RKO (cell line): ENCODE measurements around the gene BIRC7.
"Not testable (repeated sequence)": the region's sequence is repeated elsewhere in the genome, so short reads cannot be mapped to it uniquely, and the experiment has no call there.

Experiments used
- DNase-seq: peaks from one replicate; pipeline ENCODE4 v3.0.0-alpha.2; 2016; ENCODE audit warnings: low spot score

Gene BIRC7

DNA sequence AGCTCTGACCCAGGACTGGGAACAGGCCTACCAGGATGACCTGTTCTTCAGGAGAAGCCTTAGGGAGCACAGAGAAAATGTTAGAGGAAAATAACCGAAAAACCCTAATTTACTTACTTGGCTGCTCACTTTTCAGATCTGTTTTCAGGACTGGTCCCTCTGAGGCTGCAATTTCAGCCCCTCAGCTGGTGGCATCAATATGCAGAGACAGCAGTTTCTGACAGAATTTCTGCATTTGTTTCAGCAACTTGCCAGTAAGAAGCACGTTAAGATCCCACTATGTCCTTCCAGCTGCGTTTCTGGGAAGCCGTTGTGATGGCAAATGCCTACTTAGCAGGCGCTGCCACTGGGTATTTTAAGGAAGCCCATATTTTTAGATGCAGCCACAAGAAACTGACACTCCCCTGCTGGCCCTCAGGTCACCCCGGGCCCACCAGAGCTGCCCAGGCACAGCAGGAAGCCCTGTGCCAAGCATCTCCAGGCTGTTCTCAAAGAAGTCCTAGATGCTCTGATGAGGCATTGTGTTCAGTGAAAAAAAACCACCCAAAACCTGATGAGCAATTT is 27.3 kb upstream of the BIRC7 start:
- no peak for DNase-seq

DNA sequence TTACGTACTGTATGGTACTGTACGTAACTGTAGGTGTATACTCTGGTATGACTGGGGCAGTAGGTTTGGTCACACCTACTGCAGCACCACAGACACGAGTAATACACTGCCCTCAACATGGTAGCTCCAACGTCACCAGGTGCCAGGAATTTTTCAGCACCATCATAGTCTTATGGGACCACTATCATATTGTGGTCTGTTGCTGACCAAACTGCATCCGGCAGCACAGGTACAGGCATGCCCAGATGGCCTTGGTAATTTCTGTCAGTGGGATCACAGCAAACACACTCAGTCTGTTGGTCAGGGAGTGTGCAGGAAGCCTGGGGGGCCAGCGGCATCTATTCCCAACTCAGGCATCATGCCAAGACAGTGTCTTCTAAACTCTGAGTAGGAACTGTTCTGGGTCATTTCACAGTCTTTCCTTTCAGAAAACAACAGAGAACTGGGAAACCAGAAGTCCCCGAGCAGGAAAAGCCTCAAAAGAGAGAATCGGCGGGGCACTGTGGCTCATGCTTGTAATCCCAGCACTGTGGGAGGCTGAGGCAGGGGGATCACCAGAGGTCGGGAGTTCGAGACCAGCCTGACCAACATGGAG is 25.6 kb upstream of the BIRC7 start:
- no peak for DNase-seq

DNA sequence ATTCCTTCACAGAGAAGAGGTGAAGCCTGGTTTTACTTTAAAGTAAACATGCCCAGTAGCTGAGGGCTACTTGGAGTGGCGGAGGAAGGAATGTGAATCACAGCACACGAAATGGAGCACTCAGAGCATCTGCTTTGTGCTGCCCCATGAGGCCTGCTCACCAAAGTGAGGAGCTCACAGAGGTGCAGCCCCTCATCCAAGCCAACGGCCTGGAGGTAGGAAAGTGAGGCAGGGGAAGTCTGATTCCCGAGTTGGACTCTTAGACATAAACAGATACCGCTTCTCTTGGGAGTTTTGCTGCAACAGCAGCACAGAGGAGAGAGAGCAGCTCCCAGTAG is 23.3 kb upstream of the BIRC7 start:
- DNase-seq, result no peak

DNA sequence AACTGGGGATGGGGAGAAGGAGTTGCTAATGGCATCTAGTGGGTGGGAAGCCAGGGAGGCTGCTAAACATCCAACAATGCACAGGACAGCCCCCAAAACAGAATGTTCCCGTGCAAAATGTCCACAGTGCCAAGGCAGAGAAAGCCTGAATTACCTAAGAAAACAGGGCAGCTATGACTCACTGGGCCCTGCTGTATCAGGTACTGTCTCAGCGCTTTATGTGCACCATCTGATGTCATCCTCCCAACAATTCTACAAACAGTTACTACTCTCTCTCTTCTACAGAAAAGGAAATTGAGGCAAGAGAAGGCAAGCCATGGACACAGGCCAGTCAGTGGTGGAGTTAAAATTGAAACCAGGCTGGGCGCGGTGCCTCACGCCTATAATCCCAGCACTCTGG is 22.9 kb upstream of the BIRC7 start:
- no peak for DNase-seq

DNA sequence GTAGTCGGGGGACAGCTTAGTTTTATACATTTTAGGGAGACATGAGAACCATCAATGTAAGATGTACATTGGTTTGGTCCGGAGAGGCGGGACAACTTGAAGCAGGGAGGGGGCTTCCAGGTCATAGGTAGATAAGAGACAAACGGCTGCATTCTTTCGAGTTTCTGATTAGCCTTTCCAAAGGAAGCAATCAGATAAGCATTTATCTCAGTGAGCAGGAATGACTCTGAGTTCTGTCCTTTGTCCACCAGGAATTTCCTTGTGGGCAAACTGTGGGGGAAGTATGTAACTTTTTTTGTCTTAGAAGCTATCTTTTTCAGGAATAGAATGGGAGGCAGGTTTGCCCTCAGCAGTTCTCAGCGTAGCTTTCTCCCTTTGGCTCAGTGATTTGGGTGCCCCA is 21.2 kb upstream of the BIRC7 start:
- DNase-seq, result no peak

DNA sequence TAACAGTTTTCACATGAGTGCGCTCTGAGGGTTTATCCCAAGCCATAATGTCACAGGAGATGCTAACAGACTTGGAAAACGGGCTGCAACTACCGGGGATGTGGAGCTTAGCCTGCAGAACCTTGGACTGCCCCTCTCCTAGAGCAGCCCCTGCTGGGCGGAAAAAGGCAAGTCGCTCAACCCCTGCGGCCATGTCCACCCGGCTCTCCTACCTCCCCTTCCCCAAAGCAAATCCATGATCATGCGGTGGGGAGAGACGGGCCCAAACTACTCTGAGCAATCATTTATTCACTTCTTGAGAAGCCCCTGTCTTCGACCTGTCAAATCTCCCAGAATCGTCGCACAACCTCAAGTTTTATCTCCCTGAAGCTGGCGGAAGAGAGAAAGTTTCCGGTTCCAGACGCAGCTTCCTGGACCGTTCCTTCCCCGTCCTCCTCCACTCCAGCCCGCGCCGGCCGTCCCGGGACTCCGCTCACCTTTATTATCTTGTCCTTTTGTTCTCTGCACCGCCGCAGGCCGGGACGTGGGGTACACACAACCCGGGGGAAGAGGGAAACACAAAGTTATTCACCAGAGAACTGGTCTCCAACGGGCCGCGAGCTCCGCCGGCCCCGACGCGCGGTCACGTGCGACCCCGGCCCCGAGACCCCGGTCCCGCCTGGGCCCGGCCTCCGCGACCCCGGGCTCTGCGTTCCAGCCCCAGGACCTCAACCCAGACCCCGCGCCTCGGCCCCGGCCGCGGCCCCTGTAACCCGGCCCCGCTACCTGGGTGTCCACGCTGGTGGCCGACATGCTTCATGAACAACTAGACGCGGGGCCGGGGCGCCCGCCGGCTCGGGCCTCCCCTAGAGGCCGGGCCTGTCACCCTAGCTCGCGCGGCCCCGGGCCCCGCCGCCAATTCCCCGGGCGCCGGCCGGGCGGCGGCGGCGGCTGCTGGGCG is 20.3 kb upstream of the BIRC7 start:
- peak; percentile 84 for DNase-seq

DNA sequence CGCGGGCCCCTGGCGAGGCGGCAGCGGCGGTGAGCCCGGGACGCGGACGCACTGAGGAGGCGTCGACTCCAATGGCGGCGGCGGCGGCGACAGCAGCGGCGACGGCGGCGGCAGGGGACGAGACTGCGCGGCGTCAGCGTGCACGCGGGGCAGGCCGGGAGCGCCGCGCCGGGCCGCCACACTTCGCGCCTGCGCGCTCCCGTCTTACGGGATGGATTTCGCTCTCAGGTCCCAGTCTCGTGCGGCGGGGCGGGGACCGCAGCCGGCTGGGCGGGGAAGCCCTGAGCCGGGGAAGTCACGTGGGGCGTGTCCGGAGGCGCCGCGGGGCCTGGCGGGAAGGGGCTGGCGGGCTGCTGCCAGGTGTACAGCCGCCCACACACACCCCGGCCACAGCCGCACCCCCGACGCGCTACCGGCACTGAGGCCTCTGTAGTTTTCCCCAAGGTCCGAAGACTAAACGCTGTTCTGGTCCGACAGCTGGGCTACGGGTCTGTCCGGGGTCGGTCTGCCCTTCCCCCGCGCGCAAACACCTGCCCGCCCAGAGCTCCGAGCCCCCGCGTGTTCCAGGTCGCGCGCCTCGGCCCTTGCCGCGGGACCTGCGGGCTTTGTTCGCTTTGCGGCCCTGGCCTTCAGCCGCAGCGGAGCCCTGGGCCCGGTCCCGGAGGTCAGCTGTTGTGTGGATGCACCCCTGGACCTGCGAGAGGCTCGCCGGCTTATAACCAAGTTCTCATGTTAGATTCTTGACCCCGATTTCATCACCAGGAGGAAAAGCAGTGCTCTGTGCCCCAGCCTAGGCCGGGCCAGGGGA is 19.5 kb upstream of the BIRC7 start, which contains the start of gene YTHDF1:
Gene YTHDF1 (minus strand): TSS at position 91 of the 808 bp plus-strand sequence. CDS start 239 bp downstream, outside the sequence.
- peak; percentile 98 for DNase-seq

DNA sequence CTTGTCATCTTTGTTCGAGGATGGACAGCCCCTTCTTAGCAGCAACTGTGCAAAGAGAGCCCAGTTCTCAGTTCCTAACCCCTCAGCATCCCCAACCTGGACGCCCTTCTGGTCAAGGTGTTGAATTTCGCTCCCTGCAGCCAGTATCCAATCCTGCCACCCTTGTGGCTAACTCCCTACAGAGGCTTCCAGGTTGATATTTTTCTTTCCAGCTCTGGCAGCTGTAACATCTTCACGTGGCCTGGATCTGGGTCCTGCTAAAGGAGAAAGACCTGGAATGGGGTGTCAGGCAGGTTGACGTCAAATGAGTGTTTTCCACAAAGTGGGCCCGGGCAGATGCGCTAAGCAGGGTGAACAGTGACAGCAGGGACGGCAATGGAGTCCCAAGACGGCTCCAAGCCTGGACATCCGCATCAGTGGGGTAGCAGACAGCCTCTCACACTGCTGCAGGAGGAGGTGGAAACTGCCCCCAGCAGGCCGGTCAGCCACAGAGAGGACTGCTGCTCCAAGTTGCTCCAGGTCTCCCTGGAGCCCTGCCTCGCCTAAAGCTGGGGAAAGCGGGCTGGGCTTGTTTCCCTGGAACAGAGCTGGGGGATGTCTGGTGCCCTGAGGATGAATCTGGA is 18.7 kb upstream of the BIRC7 start:
- no peak for DNase-seq

DNA sequence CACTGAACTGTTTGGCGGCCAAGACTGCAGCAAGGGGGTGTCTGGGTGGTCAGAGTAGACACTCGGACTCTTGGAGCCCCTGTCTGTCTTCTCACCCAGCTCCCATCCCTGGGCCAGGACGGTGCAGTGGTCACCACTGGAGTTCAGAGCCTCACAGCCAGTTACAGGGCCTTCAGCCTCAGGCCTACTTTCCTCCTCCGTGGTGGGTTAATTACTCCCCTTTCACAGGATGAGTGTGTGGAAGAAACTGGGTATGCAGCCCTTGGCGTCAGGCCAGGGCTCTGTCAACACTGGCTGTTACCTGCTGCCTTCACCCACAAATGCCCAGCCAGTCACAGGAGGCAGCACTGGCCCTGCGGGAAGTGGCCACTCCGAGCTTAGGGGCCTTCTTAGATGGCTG is 18.0 kb upstream of the BIRC7 start:
- DNase-seq, result no peak

DNA sequence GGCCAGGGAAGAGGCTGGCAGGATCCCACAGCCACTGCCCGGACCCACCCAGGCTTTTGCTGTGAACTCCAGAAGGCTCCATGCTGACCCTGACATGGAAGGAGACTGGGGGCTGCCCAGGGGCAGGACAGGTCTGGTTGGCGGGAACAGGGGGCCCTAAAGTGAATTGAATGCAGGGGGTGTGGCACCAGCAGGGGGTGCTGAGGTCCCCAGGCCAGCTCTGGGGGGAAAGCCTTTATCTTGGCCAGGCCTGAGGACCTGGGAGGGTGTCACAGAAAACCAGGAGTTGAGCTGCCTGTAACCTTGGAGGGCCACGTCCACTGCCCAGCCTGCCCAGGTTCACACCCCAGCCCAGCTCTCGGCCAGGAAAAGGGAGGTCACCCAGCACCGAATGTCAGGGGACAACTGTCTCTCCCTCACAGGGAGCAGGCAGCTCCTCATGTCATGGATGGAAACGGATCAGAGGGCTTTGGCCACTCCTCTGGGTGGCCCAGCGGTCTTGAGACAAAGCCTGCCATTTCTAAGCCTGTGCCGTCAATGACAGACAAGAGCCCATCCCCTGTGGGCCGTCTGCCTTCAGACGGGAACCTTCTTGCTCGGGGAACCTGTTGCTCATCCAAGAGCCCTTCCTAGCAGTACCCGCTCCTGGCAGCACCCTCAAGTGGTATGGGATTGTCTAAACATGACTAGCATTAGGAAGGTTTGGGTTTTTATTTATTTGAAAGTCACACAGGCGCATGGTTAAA is 16.8 kb upstream of the BIRC7 start:
- no peak for DNase-seq

DNA sequence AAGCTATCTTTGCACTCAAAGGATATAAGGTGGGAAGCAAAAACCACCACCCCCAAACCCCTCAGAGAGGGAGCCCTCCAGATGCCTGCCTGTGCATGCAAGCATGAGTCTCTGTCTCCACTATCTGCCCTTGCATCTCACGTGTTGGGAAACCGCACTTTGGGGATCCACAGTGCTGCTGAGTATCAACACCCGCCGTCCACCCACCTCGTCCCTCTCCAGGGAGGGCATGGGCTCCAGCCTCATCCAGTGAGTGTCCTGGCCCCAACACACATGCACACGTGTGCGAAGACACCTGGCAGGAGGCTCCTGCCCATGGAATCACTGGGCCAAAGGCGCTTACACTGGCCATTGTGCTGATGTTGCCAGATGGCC is 16.3 kb upstream of the BIRC7 start:
- DNase-seq, result no peak

DNA sequence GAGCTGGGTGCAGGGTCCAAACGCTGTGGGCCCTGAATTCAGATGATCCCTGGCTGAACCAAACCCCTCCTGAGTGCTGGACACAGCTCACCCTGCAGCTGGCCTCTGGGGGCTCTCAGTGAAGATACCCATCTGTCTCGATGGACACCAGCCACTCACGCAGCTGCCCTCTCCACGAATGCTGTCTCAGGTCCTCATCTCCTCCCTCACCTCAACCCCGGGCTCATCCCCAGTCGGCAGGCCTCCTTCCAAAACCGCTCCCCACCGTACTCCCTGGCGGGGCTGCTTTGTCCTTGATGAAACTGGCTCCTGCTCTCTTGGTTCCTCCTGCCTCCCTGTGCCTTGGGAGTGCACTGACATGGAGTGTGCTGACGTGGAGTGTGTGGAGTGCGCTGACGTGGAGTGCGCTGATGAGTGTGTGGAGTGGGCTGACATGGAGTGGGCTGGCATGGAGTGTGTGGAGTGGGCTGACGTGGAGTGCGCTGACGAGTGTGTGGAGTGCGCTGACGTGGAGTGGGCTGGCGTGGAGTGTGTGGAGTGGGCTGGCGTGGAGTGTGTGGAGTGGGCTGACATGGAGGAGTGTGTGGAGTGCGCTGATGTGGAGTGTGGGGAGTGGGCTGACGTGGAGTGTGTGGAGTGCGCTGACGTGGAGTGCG is 15.7 kb upstream of the BIRC7 start:
- DNase-seq, result no peak

DNA sequence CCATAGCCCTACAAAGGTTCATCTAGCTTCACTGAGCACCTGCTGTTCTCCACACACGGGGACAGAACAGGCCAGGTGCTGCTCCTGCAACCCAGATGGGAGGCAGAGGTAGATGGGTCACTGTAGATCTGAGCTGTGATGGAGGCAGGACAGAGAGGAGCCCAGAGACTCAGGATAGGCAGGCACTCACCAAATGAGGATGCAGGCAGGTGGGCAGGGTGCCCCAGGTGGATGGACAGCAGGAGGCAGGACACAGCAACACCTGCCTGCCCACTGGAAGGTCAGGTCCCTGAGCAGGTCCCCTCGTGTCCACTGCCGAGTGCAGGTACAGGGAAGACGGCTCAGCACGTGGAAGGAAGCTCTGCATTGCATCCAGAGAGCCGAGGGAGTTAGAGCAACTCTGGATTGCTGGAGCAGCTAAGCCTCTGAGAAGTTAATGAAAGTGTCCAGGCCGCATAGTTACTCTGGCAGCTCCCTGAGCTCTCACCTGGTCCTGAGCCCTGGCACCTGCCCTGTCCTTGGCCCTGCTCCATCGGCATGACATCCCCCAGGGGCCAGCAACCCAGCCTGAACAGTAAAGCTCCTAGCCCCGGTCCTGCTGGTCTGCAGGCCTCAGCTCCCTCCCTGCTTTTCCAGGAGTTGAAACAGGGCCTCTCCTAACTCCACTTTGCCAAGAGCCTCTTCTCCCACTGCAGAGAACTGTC is 14.9 kb upstream of the BIRC7 start:
- DNase-seq, result no peak

DNA sequence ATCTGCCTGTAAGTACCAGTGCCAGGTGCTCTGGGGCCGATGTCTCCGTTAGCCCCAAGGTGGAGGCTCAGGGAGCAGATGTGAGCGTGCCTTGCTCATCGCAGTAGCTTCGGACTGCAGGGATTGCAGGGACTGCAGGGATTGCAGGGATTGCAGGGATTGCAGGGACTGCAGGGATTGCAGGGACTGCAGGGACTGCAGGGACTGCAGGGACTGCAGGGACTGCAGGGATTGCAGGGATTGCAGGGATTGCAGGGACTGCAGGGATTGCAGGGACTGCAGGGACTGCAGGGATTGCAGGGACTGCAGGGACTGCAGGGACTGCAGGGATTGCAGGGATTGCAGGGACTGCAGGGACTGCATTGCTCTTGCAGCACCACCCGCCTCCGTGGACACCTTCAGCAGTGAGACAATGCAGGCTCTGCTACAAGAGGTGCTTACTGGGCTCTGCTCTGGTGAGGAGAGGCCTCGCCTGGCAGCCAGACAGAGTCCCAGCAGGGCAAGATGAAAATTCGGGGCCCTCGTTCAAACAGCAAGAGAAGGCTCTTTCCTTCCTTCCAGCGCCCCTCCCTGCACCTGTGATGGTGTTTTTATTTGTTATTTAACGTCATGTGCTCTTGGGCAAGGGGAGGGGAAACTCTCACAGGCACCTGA is 14.2 kb upstream of the BIRC7 start:
- DNase-seq, result not testable (repeated sequence)

DNA sequence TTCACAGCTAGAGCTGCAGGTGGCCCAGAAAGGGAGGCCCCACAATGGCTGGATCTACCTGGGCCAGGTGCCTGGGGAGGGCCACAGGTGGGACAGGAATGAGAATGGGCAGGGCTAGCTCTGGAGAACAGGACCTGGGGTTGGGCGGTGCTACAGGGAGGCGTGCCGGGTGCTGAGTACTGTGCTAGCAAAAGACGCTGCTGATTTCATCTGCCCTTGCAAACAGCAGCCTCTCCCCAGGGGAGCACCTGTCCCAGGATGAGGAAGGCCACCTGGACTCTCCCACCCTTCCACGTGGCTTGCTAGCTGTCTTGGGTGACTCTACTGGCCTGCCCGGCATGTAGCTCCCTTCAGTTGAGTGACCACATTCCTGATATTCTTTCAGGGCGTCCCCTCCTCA is 13.2 kb upstream of the BIRC7 start:
- no peak for DNase-seq

DNA sequence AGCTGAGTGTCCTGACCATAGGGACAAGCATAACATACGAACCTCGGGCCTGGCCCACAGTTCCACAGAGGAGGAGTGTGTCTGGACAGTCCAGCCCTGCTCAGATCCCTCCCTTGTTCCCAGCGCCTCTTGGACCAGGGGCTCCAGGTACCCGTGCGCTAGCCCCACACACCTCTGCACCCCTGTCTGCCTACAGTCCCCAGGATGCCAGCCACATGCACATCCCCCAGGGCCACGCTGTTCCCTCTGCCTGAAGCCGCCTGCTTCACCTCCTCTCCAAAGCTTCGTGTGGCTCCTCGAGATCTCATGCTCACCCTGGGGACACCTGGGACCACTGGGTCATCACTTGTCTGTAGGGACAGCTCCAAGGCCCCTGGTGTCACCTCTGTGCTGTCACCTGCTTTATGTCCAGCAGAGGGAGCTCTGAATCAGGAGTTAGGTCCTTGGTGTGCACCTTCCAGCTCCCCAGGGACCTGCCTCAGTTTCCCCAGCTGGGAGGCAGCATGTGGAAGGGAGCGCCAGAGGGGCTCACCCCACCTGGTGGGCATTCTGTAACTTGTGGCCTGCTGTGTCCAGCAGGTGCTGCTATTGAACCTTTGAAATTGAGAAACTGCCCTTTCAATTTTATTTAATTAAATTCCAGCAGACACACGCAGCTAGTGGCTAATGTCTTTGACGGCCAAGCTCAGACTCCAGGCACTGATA is 12.4 kb upstream of the BIRC7 start:
- DNase-seq, result peak; percentile 52

DNA sequence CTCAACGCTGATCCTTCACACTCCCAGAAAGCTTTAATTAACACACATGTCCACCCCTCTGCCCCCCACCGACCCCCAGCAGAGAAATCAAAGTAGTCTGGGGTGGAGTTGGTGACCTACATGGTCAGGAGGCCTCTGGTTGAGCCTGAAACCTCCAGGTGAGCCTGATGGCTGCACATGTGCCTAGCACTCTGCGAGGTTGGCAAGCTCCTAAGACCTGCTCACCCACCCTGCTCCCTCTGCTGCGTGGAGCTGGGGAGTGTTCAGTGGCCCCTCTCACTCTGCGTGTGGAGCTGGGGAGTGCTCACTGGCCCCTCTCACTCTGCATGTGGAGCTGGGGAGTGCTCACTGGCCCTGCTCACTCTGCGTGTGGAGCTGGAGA is 11.9 kb upstream of the BIRC7 start:
- DNase-seq, result no peak

DNA sequence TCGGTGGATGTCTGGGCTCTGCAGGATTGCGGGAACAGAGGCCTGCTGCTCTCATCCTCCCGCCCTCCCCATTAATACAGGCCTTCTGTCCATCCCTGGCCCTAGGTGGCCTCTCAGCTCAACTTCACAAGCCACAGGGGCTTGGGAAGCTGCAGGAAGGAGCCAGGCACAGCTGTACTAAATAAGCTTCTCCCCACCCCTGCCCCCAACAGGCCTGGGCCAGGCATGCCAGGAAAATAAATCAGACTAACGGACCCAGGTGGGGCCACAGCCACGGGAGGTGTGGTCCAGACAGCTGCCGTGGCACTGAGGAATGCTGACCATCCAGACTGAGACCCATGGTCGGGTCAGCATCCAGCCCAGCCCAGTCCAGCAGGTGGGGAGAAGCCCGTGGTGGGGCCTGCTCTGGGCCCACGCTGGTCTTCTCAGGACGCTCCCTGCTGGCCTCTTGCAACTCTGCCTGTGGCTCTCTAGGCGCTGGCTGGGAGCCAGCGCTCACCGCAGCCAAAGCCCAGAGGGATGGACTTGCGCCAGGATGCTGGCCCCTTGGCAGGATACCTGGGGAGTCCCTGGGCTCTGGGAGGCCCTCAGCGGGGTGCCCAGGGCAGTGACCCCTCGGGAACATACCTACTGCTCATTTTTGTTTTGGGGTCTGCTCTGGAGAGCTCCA is 11.2 kb upstream of the BIRC7 start:
- DNase-seq, result no peak

DNA sequence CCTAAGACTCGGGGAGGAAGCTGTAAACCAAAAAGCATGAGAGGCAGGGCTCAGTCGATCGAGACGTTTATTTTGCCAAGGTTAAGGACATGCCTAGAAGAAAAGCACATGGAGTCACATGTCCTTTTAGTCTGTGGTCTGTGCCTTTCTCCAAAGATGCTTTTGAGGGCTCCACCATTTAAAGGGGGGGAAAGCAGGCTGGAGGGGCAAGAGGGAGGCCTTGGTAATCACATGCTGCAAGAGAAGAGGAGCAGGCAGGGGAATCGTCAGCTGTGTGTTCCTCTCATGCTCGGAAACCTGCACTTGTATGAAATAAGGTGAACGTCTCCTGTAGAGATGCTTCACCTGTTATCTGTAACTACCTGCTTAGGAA is 10.6 kb upstream of the BIRC7 start:
- DNase-seq, result no peak
